ENCODE results near the gene DGCR2.

GRCh38 chr22:19109198-19110063, 12.8 kb downstream of the DGCR2 start:
- TF ChIP-seq CTCF (IDR thresholded peaks at IDR 0.05; ENCODE audit: low read length) (no peak), EZH2 (optimal IDR thresholded peaks at IDR 0.05; ENCODE audit: low read depth, low read length) (no peak)
